Neuronal stem cell (in vitro differentiated cells): ENCODE results near the gene ATP2B3.

Source experiments
- DNase-seq: peaks from one replicate; pipeline ENCODE4 v3.0.0-alpha.2; 2013; ENCODE audit warnings: low spot score
- H2AFZ ChIP-seq: one replicate; pipeline ENCODE4 v1.6.1; 2013; ENCODE audit warnings: mild to moderate bottlenecking, low read length, inconsistent platforms
- H2AK5ac ChIP-seq: 2 replicates; pipeline ENCODE4 v1.6.1; 2013; ENCODE audit warnings: low read depth, mild to moderate bottlenecking, inconsistent platforms, low read length, moderate library complexity, mixed read lengths
- H2BK120ac ChIP-seq: 2 replicates; pipeline ENCODE4 v1.6.1; 2013; ENCODE audit warnings: low read depth, mild to moderate bottlenecking, inconsistent platforms, low read length, moderate library complexity, mixed read lengths
- H2BK12ac ChIP-seq: one replicate; pipeline ENCODE4 v1.6.1; 2013; ENCODE audit warnings: low read length, inconsistent platforms
- H2BK15ac ChIP-seq: 2 replicates; pipeline ENCODE4 v1.6.1; 2013; ENCODE audit warnings: mild to moderate bottlenecking, low read length, inconsistent platforms, mixed read lengths
- H2BK5ac ChIP-seq: one replicate; pipeline ENCODE4 v1.6.1; 2013; ENCODE audit warnings: inconsistent platforms, mild to moderate bottlenecking, low read length, moderate library complexity
- H3K14ac ChIP-seq: one replicate; pipeline ENCODE4 v1.6.1; 2013; ENCODE audit warnings: low read length, inconsistent platforms
- H3K18ac ChIP-seq: 2 replicates; pipeline ENCODE4 v1.6.1; 2013; ENCODE audit warnings: low read length, inconsistent platforms
- H3K23ac ChIP-seq: 2 replicates; pipeline ENCODE4 v1.6.1; 2013; ENCODE audit warnings: low read depth, mild to moderate bottlenecking, mixed read lengths, low read length, inconsistent platforms; ENCODE audit not compliant: poor library complexity
- H3K27ac ChIP-seq: replicated peaks from 3 replicates; pipeline ENCODE4 v1.5.1; 2013; ENCODE audit warnings: low read length, inconsistent platforms
- H3K27me3 ChIP-seq, 3 experiments: 2 replicates each; pipeline ENCODE4 v1.6.1; 2013; ENCODE audit warnings: low read length in 3 of 3, mild to moderate bottlenecking in 2 of 3, inconsistent platforms in 1 of 3, low read depth in 1 of 3, mixed read lengths in 1 of 3, moderate library complexity in 1 of 3; ENCODE audit not compliant: control insufficient read depth in 3 of 3, insufficient read depth in 3 of 3
- H3K36me3 ChIP-seq, 2 donors: replicated peaks in 1 of 2; 2 replicates each; pipeline ENCODE4 v1.6.1; 2013; ENCODE audit warnings: low read length in 2 of 2; ENCODE audit not compliant: control insufficient read depth in 2 of 2, insufficient read depth in 2 of 2
- H3K4ac ChIP-seq: 2 replicates; pipeline ENCODE4 v1.6.1; 2013; ENCODE audit warnings: inconsistent platforms, mild to moderate bottlenecking, low read length, moderate library complexity
- H3K4me1 ChIP-seq, 2 donors: 1 replicate in 1 of 2; 2 replicates in 1 of 2; pipeline ENCODE4 v1.6.1; 2013; ENCODE audit warnings: low read length in 2 of 2, low read depth in 1 of 2; ENCODE audit not compliant: control insufficient read depth in 2 of 2, insufficient read depth in 1 of 2
- H3K4me2 ChIP-seq: one replicate; pipeline ENCODE4 v1.6.1; 2013; ENCODE audit warnings: mild to moderate bottlenecking, low read length, inconsistent platforms; ENCODE audit not compliant: insufficient read depth, poor library complexity, severe bottlenecking
- H3K4me3 ChIP-seq, 2 donors: 2 replicates each; pipeline ENCODE4 v1.5.1; 2013; ENCODE audit warnings: low read length in 2 of 2, mild to moderate bottlenecking in 2 of 2, inconsistent platforms in 1 of 2, moderate library complexity in 1 of 2
- H3K79me1 ChIP-seq: one replicate; pipeline ENCODE4 v1.6.1; 2013; ENCODE audit warnings: low read depth, mild to moderate bottlenecking, inconsistent platforms, low read length, moderate library complexity
- H3K9ac ChIP-seq: one replicate; pipeline ENCODE4 v1.6.1; 2013; ENCODE audit warnings: mild to moderate bottlenecking, low read depth, low read length, inconsistent platforms; ENCODE audit not compliant: poor library complexity
- H3K9me3 ChIP-seq, 2 donors: replicated peaks in 1 of 2; 2 replicates each; pipeline versions ENCODE3 to v1.6.1; 2013; ENCODE audit warnings: low read length in 2 of 2, mild to moderate bottlenecking in 2 of 2, inconsistent platforms in 1 of 2, low read depth in 1 of 2, mixed read lengths in 1 of 2, moderate library complexity in 1 of 2; ENCODE audit not compliant: control insufficient read depth in 2 of 2, insufficient read depth in 1 of 2
- H4K8ac ChIP-seq: one replicate; pipeline ENCODE4 v1.6.1; 2013; ENCODE audit warnings: low read depth, mild to moderate bottlenecking, inconsistent platforms, low read length, moderate library complexity
- H4K91ac ChIP-seq: one replicate; pipeline ENCODE4 v1.6.1; 2013; ENCODE audit warnings: low read length, low read depth, mild to moderate bottlenecking, inconsistent platforms; ENCODE audit not compliant: poor library complexity
- WGBS, 2 donors: extraction: QIAGEN DNeasy Blood & Tissue Kit; methylation state at CpG; one replicate each; pipeline ENCODE4 v1.1.7; 2013; ENCODE audit warnings: missing lambda C conversion rate in 2 of 2, mixed read lengths in 1 of 2; ENCODE audit not compliant: insufficient read length in 2 of 2, insufficient replicate concordance in 1 of 2; ENCODE audit errors: extremely low coverage in 2 of 2; 5-methylcytosine and 5-hydroxymethylcytosine counted together

The ATP2B3 gene

GRCh38 chrX:153512501-153512893 is 4.9 kb upstream of the ATP2B3 start:
- WGBS, 2 donors, result 100% methylated on average over 1 of the region's 3 CpGs; no CpG with 5 or more reads in 1 of the 2 donors
- Histone ChIP-seq H3K4me3 (no peak overlapping the region), H2AK5ac (no peak overlapping the region)

DNA sequence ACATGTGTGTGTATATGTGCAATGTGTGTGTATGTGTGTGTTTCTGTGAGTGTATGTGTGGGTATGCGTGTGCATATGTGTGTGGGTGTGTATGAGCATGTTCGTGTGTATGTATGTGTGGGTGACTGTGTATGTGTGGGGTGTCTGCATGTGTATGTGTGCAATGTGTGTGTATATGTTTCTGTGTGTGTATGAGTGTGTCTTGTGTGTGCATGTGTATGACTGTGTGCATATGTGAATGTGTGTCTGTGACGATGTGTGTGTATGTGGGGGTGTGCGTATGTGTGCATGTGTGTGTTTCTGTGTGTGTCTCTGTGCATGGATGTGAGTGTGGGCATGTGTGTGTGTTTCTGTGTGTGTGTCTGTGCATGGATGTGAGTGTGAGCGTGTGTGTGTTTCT is 4.2 kb upstream of the ATP2B3 start:
- Histone ChIP-seq H3K18ac (no peak overlapping the region), H3K4me2 (no peak overlapping the region), H3K27me3 (peaks cover 0 to 55% (median 23%) of the 10 kb centered on the region in 3 experiments), H3K36me3 (no peaks in the 10 kb centered on the region), H2AFZ (no peak overlapping the region), H4K91ac (no peak overlapping the region), H3K4me1 (peaks cover 0 to 1% of the 10 kb centered on the region in 2 donors), H3K79me1 (peaks cover 3% of the 10 kb centered on the region), H3K9me3 (no peaks in the 10 kb centered on the region), H3K4me3 (no peak overlapping the region), H2BK15ac (no peak overlapping the region), H2BK120ac (no peak overlapping the region), H3K9ac (no peak overlapping the region), H3K4ac (no peak overlapping the region), H3K27ac (no peak overlapping the region), H2BK12ac (no peak overlapping the region), H2AK5ac (no peak overlapping the region), H3K23ac (no peak overlapping the region), H3K14ac (no peak overlapping the region), H2BK5ac (no peak overlapping the region), H4K8ac (no peak overlapping the region)
- no CpG with 5 or more reads among the region's 5 CpGs for WGBS, 2 donors
- no peak for DNase-seq

More at GRCh38 chrX:153512501-153512893, 4.9 kb upstream of the ATP2B3 start:
- H3K27me3 ChIP-seq, result peaks cover 0 to 51% (median 15%) of the 10 kb centered on the region in 3 experiments
- no peak overlapping the region for H4K91ac ChIP-seq
- H3K4me1 ChIP-seq, result peaks cover 0 to 1% of the 10 kb centered on the region in 2 donors
- H3K36me3 ChIP-seq, result no peaks in the 10 kb centered on the region
- no peak overlapping the region for H2BK12ac ChIP-seq
- no peak overlapping the region for H3K4me2 ChIP-seq
- DNase-seq, result no peak
- no peak overlapping the region for H3K18ac ChIP-seq
- H2BK15ac ChIP-seq, result no peak overlapping the region
- H2BK120ac ChIP-seq, result no peak overlapping the region
- no peak overlapping the region for H3K23ac ChIP-seq
- H2AFZ ChIP-seq, result no peak overlapping the region
- H3K14ac ChIP-seq, result no peak overlapping the region
- no peak overlapping the region for H3K27ac ChIP-seq
- no peaks in the 10 kb centered on the region for H3K9me3 ChIP-seq
- H2BK5ac ChIP-seq, result no peak overlapping the region
- peaks cover 3% of the 10 kb centered on the region for H3K79me1 ChIP-seq
- no peak overlapping the region for H3K4ac ChIP-seq
- H4K8ac ChIP-seq, result no peak overlapping the region
- no peak overlapping the region for H3K9ac ChIP-seq

DNA sequence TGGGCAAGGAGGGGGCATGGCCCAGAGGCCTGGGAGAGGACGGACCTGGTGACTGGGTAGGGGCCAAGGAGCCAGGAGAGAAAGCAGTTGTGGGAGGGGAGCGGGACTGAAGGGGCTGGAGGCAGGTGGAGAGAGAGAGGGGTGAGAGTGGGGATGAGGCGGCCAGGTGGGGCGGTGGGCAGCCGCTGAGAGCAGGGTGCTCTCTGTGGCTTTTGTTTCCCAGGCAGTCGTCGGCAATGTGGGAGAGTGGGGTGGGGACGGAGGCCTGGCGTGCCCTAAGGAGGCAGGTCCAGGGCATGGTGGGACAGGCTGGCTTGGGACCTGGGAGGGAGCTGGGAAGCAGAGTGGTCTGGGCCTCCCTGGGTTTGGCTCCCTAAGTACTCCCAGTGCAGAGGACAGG is 3.2 kb upstream of the ATP2B3 start:
- H3K27me3 ChIP-seq, result peaks cover 0 to 65% (median 33%) of the 10 kb centered on the region in 3 experiments
- H4K91ac ChIP-seq, result no peak overlapping the region
- H3K4me3 ChIP-seq, result no peak overlapping the region
- H3K36me3 ChIP-seq, result no peaks in the 10 kb centered on the region
- H3K27ac ChIP-seq, result no peak overlapping the region
- H3K9me3 ChIP-seq, result no peaks in the 10 kb centered on the region
- no peak overlapping the region for H3K4ac ChIP-seq
- no peak overlapping the region for H2BK12ac ChIP-seq
- no peak overlapping the region for H2AK5ac ChIP-seq
- no peak overlapping the region for H3K4me2 ChIP-seq
- no peak overlapping the region for H2BK120ac ChIP-seq
- no peak overlapping the region for H2BK5ac ChIP-seq
- H3K4me1 ChIP-seq, result peaks cover 0 to 1% of the 10 kb centered on the region in 2 donors
- no peak overlapping the region for H3K14ac ChIP-seq
- no peak overlapping the region for H3K9ac ChIP-seq
- peaks cover 3% of the 10 kb centered on the region for H3K79me1 ChIP-seq
- H3K18ac ChIP-seq, result no peak overlapping the region
- H2BK15ac ChIP-seq, result no peak overlapping the region
- no CpG with 5 or more reads among the region's 9 CpGs for WGBS, 2 donors
- H2AFZ ChIP-seq, result no peak overlapping the region
- no peak for DNase-seq
- H4K8ac ChIP-seq, result no peak overlapping the region
- no peak overlapping the region for H3K23ac ChIP-seq

GRCh38 chrX:153515435-153515834 is 2.0 kb upstream of the ATP2B3 start:
- H3K4me3 ChIP-seq, result no peak overlapping the region
- H3K9ac ChIP-seq, result no peak overlapping the region
- H3K23ac ChIP-seq, result no peak overlapping the region
- no peaks in the 10 kb centered on the region for H3K9me3 ChIP-seq
- H3K4me1 ChIP-seq, result peaks cover 0 to 1% of the 10 kb centered on the region in 2 donors
- H2BK5ac ChIP-seq, result no peak overlapping the region
- no peaks in the 10 kb centered on the region for H3K36me3 ChIP-seq
- H2AFZ ChIP-seq, result no peak overlapping the region
- H3K18ac ChIP-seq, result no peak overlapping the region
- no peak overlapping the region for H2BK12ac ChIP-seq
- no peak overlapping the region for H2BK15ac ChIP-seq
- peaks cover 0 to 65% (median 36%) of the 10 kb centered on the region in 3 experiments for H3K27me3 ChIP-seq
- DNase-seq, result no peak
- no peak overlapping the region for H2BK120ac ChIP-seq
- no CpG with 5 or more reads among the region's 8 CpGs for WGBS, 2 donors
- H3K4ac ChIP-seq, result no peak overlapping the region
- no peak overlapping the region for H4K8ac ChIP-seq
- no peak overlapping the region for H4K91ac ChIP-seq
- H3K79me1 ChIP-seq, result no peaks in the 10 kb centered on the region
- H3K27ac ChIP-seq, result no peak overlapping the region
- no peak overlapping the region for H3K14ac ChIP-seq
- no peak overlapping the region for H2AK5ac ChIP-seq
- H3K4me2 ChIP-seq, result no peak overlapping the region
